Keratinocyte (primary cell): ENCODE measurements around the gene ADARB2.

Experiments used
- EZH2 ChIP-seq: IDR thresholded peaks from one replicate; pipeline ENCODE4 v1.6.1; 2012; ENCODE audit warnings: inconsistent platforms, mild to moderate bottlenecking, low read length, moderate library complexity
- TF ChIP-seq, protein P1 (sequence below), 3 experiments: IDR thresholded peaks in 1 of 3; conservative IDR thresholded peaks in 1 of 3; optimal IDR thresholded peaks in 1 of 3; 2 replicates in 2 of 3; 3 replicates in 1 of 3; pipeline versions ENCODE3 to v1.5.1; 2011; ENCODE audit warnings: low read length in 3 of 3, mild to moderate bottlenecking in 3 of 3, moderate library complexity in 2 of 3, control low read depth in 1 of 3, inconsistent platforms in 1 of 3; ENCODE audit not compliant: insufficient read depth in 2 of 3; ENCODE audit errors: extremely low read depth in 1 of 3

DNA sequence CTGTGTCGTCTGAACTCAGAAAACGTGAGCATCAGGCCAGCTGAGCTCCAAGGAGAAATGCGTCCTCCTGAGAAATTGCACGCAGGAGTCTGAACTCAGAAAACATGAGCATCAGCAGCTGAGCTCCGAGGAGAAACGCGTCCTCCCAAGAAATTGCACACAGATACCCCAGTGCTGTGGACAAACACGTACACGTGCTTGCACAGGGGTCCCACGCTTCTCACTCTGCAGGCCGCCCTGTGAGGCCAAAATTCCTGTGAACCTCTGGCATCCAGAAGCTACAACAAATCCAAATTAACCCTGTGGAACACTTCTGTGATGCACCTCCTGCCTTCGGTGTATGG lies 547.3 kb downstream of the ADARB2 start:
- TF ChIP-seq EZH2 = no peak
- TF ChIP-seq, protein P1, sequence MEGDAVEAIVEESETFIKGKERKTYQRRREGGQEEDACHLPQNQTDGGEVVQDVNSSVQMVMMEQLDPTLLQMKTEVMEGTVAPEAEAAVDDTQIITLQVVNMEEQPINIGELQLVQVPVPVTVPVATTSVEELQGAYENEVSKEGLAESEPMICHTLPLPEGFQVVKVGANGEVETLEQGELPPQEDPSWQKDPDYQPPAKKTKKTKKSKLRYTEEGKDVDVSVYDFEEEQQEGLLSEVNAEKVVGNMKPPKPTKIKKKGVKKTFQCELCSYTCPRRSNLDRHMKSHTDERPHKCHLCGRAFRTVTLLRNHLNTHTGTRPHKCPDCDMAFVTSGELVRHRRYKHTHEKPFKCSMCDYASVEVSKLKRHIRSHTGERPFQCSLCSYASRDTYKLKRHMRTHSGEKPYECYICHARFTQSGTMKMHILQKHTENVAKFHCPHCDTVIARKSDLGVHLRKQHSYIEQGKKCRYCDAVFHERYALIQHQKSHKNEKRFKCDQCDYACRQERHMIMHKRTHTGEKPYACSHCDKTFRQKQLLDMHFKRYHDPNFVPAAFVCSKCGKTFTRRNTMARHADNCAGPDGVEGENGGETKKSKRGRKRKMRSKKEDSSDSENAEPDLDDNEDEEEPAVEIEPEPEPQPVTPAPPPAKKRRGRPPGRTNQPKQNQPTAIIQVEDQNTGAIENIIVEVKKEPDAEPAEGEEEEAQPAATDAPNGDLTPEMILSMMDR (optimal IDR thresholded peaks at IDR 0.05 in 1 of 3, IDR thresholded peaks at IDR 0.05 in 1 of 3, conservative IDR thresholded peaks at IDR 0.05 in 1 of 3; ENCODE audit: extremely low read depth in 1 of 3, insufficient read depth in 2 of 3, low read length in 3 of 3) = no peak
